ENCODE data around the gene PSORS1C1.

PSORS1C1 gene

GRCh38 chr6:31144296-31144969 lies 29.8 kb downstream of the PSORS1C1 start:
- DNase-seq (ENCODE audit: low read depth) = no peak
- TF ChIP-seq CTCF (IDR thresholded peaks at IDR 0.05; ENCODE audit: control insufficient read depth, extremely low read depth, insufficient read depth) = no peak
- H3K4me3 ChIP-seq (ENCODE audit: low read depth, low read length) = no peak overlapping the region

DNA sequence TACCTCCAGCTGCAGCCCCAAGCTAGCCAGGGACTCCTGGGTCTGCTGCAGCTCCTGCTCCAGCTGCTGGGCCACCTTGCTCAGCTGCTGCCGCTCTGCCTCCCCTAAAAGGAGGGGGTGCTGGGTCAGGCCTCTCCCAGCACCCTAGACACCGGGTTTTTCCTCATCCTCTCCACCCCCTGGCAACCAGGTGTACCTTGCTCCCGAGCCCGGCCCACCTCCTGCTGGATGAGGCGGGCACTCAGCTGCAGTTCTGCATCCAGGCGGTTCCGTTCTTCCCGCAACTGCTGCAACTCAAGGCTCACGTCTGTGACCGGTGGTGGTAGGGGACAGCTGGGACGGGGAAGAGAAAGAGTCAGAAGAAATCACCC lies 30.4 kb downstream of the PSORS1C1 start:
- no peak for DNase-seq (ENCODE audit: low read depth)

GRCh38 chr6:31145386-31145785 lies 30.8 kb downstream of the PSORS1C1 start:
- no peak for TF ChIP-seq CTCF (IDR thresholded peaks at IDR 0.05; ENCODE audit: control insufficient read depth, extremely low read depth, insufficient read depth)
- DNase-seq (ENCODE audit: low read depth) = no peak

More for the DNA sequence above, 30.4 kb downstream of the PSORS1C1 start:
- no peak for TF ChIP-seq CTCF (IDR thresholded peaks at IDR 0.05; ENCODE audit: control insufficient read depth, extremely low read depth, insufficient read depth)
- H3K4me3 ChIP-seq (ENCODE audit: low read depth, low read length) = no peak overlapping the region

GRCh38 chr6:31149827-31150447 lies 35.3 kb downstream of the PSORS1C1 start:
- H3K4me3 ChIP-seq (ENCODE audit: low read depth, low read length) = no peak overlapping the region
- DNase-seq (ENCODE audit: low read depth) = peak; percentile 50
- TF ChIP-seq CTCF (IDR thresholded peaks at IDR 0.05; ENCODE audit: control insufficient read depth, extremely low read depth, insufficient read depth) = no peak

More at GRCh38 chr6:31145386-31145785, 30.8 kb downstream of the PSORS1C1 start:
- no peak overlapping the region for H3K4me3 ChIP-seq (ENCODE audit: low read depth, low read length)

DNA sequence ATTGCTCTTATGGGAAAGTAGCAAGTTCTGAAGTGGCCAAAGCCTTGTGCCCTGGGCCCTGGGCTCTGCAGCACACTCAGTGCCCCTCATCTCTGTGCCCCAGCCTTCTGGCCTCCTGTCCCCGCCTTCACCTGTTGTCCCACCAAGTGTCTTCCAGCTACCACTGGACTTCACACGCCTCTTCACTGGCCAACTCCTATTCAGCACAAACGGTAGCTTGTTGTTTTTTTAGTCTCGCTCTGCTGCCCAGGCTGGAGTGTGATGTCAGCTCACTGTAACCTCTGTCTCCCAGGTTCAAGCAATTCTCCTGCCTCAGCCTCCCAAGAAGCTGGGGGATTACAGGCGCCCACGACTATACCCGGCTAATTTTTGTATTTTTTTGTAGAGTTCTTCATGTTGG lies 38.2 kb downstream of the PSORS1C1 start:
- no peak for TF ChIP-seq CTCF (IDR thresholded peaks at IDR 0.05; ENCODE audit: control insufficient read depth, extremely low read depth, insufficient read depth)
- DNase-seq (ENCODE audit: low read depth) = no peak
- H3K4me3 ChIP-seq (ENCODE audit: low read depth, low read length) = no peak overlapping the region

GRCh38 chr6:31154436-31154835 lies 39.8 kb downstream of the PSORS1C1 start:
- no peak for TF ChIP-seq CTCF (IDR thresholded peaks at IDR 0.05; ENCODE audit: control insufficient read depth, extremely low read depth, insufficient read depth)
- DNase-seq (ENCODE audit: low read depth) = no peak
- H3K4me3 ChIP-seq (ENCODE audit: low read depth, low read length) = no peak overlapping the region

GRCh38 chr6:31156641-31157040 lies 42.0 kb downstream of the PSORS1C1 start:
- no peak for TF ChIP-seq CTCF (IDR thresholded peaks at IDR 0.05; ENCODE audit: control insufficient read depth, extremely low read depth, insufficient read depth)
- no peak for DNase-seq (ENCODE audit: low read depth)
- no peak overlapping the region for H3K4me3 ChIP-seq (ENCODE audit: low read depth, low read length)

All from LNCaP clone FGC (cell line).